ENCODE data around the gene RPS6KA1. TPM values are rescaled to one million over a fixed set of nuclear protein-coding genes. Genes with fewer than 3 reads are reported as not detected.

Gene RPS6KA1
- total RNA-seq, 1 experiment from 2014 or later: 60.5 TPM

- CTCF ChIA-PET: no interaction called here
- no peaks in the 10 kb centered on the region for H3K36me3 ChIP-seq (ENCODE audit: low read depth)
Observed at GRCh38 chr1:26556111-26556510, 26.6 kb downstream of the RPS6KA1 start.

GRCh38 chr1:26557008-26557407, 27.4 kb downstream of the RPS6KA1 start:
- POLR2A ChIA-PET (ENCODE audit: unreplicated experiment): no interaction called here
- Histone ChIP-seq H3K4me1 (replicated peaks; ENCODE audit: insufficient read depth) (no peaks in the 10 kb centered on the region), H3K36me3 (ENCODE audit: low read depth) (no peaks in the 10 kb centered on the region)

More at GRCh38 chr1:26556111-26556510, 26.6 kb downstream of the RPS6KA1 start:
- POLR2A ChIA-PET (ENCODE audit: unreplicated experiment): no interaction called here
- Histone ChIP-seq H3K4me1 (replicated peaks; ENCODE audit: insufficient read depth) (no peaks in the 10 kb centered on the region), H3K9me3 (ENCODE audit: insufficient read depth, low read depth) (no peaks in the 10 kb centered on the region), H4K20me1 (ENCODE audit: insufficient read depth) (no peaks in the 10 kb centered on the region), H3K4me2 (no peak overlapping the region), H3K9me2 (ENCODE audit: insufficient read depth) (no peaks in the 10 kb centered on the region), H3F3A (ENCODE audit: insufficient read depth, low read depth) (no peaks in the 10 kb centered on the region), H3K79me2 (ENCODE audit: low read depth) (no peaks in the 10 kb centered on the region), H3K4me3 (no peak overlapping the region), H3K27me3 (ENCODE audit: insufficient read depth, low read depth) (no peaks in the 10 kb centered on the region), H3K27ac (no peak overlapping the region), H2AFZ (no peak overlapping the region)
- no peak for TF ChIP-seq EZH2 (IDR thresholded peaks at IDR 0.05; ENCODE audit: low read depth)
- TF ChIP-seq, protein P1, sequence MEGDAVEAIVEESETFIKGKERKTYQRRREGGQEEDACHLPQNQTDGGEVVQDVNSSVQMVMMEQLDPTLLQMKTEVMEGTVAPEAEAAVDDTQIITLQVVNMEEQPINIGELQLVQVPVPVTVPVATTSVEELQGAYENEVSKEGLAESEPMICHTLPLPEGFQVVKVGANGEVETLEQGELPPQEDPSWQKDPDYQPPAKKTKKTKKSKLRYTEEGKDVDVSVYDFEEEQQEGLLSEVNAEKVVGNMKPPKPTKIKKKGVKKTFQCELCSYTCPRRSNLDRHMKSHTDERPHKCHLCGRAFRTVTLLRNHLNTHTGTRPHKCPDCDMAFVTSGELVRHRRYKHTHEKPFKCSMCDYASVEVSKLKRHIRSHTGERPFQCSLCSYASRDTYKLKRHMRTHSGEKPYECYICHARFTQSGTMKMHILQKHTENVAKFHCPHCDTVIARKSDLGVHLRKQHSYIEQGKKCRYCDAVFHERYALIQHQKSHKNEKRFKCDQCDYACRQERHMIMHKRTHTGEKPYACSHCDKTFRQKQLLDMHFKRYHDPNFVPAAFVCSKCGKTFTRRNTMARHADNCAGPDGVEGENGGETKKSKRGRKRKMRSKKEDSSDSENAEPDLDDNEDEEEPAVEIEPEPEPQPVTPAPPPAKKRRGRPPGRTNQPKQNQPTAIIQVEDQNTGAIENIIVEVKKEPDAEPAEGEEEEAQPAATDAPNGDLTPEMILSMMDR (conservative IDR thresholded peaks at IDR 0.05): no peak
- DNase-seq: no peak
- intact Hi-C loops (cut with micrococcal nuclease; ENCODE audit: unreplicated experiment): no loop called here
- BruUV-seq (replicated peaks): no TSS peak

DNA sequence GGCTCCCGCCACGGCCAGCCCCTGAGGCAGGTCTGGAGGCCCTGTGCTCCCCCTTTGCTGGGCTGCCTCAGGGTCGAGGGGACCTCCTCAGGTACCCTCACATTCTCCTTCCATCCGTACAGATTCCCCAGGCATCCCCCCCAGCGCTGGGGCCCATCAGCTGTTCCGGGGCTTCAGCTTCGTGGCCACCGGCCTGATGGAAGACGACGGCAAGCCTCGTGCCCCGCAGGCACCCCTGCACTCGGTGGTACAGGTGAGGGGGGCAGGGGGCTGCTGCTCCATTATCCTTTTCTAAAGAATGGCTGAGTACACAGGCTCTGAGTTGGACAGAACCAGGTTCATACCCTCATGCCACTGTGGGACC, 29.1 kb downstream of the RPS6KA1 start:
- intact Hi-C loops (cut with micrococcal nuclease; ENCODE audit: unreplicated experiment): no loop called here
- H4K20me1 ChIP-seq (ENCODE audit: insufficient read depth): no peaks in the 10 kb centered on the region
- H3K27me3 ChIP-seq (ENCODE audit: insufficient read depth, low read depth): no peaks in the 10 kb centered on the region
- no peaks in the 10 kb centered on the region for H3K9me3 ChIP-seq (ENCODE audit: insufficient read depth, low read depth)
- H3K9me2 ChIP-seq (ENCODE audit: insufficient read depth): no peaks in the 10 kb centered on the region
- no peak overlapping the region for H3K4me3 ChIP-seq
- TF ChIP-seq, protein P1 (conservative IDR thresholded peaks at IDR 0.05): no peak
- TF ChIP-seq EZH2 (IDR thresholded peaks at IDR 0.05; ENCODE audit: low read depth): no peak
- no peak overlapping the region for H3K4me2 ChIP-seq
- no peaks in the 10 kb centered on the region for H3K4me1 ChIP-seq (replicated peaks; ENCODE audit: insufficient read depth)
- BruUV-seq (replicated peaks): no TSS peak
- no peak overlapping the region for H2AFZ ChIP-seq
- H3K79me2 ChIP-seq (ENCODE audit: low read depth): no peaks in the 10 kb centered on the region
- POLR2A ChIA-PET (ENCODE audit: unreplicated experiment): no interaction called here
- CTCF ChIA-PET: no interaction called here
- DNase-seq: no peak
- no peaks in the 10 kb centered on the region for H3K36me3 ChIP-seq (ENCODE audit: low read depth)
- no peak overlapping the region for H3K27ac ChIP-seq
- no peaks in the 10 kb centered on the region for H3F3A ChIP-seq (ENCODE audit: insufficient read depth, low read depth)

More at GRCh38 chr1:26557008-26557407, 27.4 kb downstream of the RPS6KA1 start:
- Histone ChIP-seq H4K20me1 (ENCODE audit: insufficient read depth) (no peaks in the 10 kb centered on the region), H3K27ac (no peak overlapping the region), H3K9me3 (ENCODE audit: insufficient read depth, low read depth) (no peaks in the 10 kb centered on the region), H3K9me2 (ENCODE audit: insufficient read depth) (no peaks in the 10 kb centered on the region), H3K4me3 (no peak overlapping the region), H3K4me2 (no peak overlapping the region), H3K27me3 (ENCODE audit: insufficient read depth, low read depth) (no peaks in the 10 kb centered on the region), H3K79me2 (ENCODE audit: low read depth) (no peaks in the 10 kb centered on the region), H2AFZ (no peak overlapping the region), H3F3A (ENCODE audit: insufficient read depth, low read depth) (no peaks in the 10 kb centered on the region)
- CTCF ChIA-PET: no interaction called here
- intact Hi-C loops (cut with micrococcal nuclease; ENCODE audit: unreplicated experiment): no loop called here
- BruUV-seq (replicated peaks): no TSS peak
- no peak for DNase-seq
- no peak for TF ChIP-seq EZH2 (IDR thresholded peaks at IDR 0.05; ENCODE audit: low read depth)
- TF ChIP-seq, protein P1 (conservative IDR thresholded peaks at IDR 0.05): no peak
